Suprapubic skin (tissue), 4 donors: ENCODE data around the gene NRXN3. TPM values are rescaled to one million over a fixed set of nuclear protein-coding genes. Genes with fewer than 3 reads are reported as not detected.

Experiments used
- DNase-seq, 2 donors: peaks; one replicate each; pipeline ENCODE4 v3.0.0-alpha.2; 2019; ENCODE audit warnings: low spot score in 2 of 2
- H3K27ac ChIP-seq: fragments of 200-600 bp; sonication (generic); one replicate; pipeline ENCODE4 v1.5.1; 2019
- H3K27me3 ChIP-seq: fragments of 200-600 bp; sonication (generic); one replicate; pipeline ENCODE4 v1.5.1; 2019
- H3K36me3 ChIP-seq: fragments of 200-600 bp; sonication (generic); one replicate; pipeline ENCODE4 v1.5.1; 2019
- H3K4me1 ChIP-seq: fragments of 200-600 bp; sonication (generic); one replicate; pipeline ENCODE4 v1.5.1; 2019
- H3K4me3 ChIP-seq: fragments of 200-600 bp; sonication (generic); one replicate; pipeline ENCODE4 v1.5.1; 2019; ENCODE audit warnings: mild to moderate bottlenecking
- H3K9me3 ChIP-seq: fragments of 200-600 bp; sonication (generic); one replicate; pipeline ENCODE4 v1.5.1; 2019
- CTCF ChIP-seq, 2 donors: fragments of 200-600 bp in 1 of 2; fragments of 450-650 bp in 1 of 2; sonication (generic) in 1 of 2; IDR thresholded peaks; one replicate each; pipeline ENCODE4 v1.5.1; 2016 to 2019; ENCODE audit warnings: antibody characterized with exemption in 2 of 2, mild to moderate bottlenecking in 1 of 2, moderate library complexity in 1 of 2
- EP300 ChIP-seq: sonication (generic); formaldehyde crosslinking; IDR thresholded peaks from one replicate; pipeline ENCODE4 v1.6.1; 2017; ENCODE audit warnings: antibody characterized with exemption
- POLR2A ChIP-seq, 2 donors: fragments of 450-650 bp; IDR thresholded peaks; one replicate each; pipeline ENCODE4 v1.6.1; 2017; ENCODE audit warnings: antibody characterized with exemption in 2 of 2, mild to moderate bottlenecking in 2 of 2, moderate library complexity in 2 of 2
- POLR2AphosphoS5 ChIP-seq, 3 donors: sonication (generic); formaldehyde crosslinking; IDR thresholded peaks; one replicate each; pipeline ENCODE4 v1.6.1; 2017; ENCODE audit warnings: antibody characterized with exemption in 3 of 3
- WGBS: methylation state at CpG from one replicate; pipeline ENCODE4 v1.1.5; 2018; 5-methylcytosine and 5-hydroxymethylcytosine counted together
- total RNA-seq, 4 donors: library from RNA; depleted of rRNA; stranded (reverse); fragments of >200 nt; gene quantifications; one replicate each; pipeline ENCODE4 v1.1.0, GENCODE V29; 2016

NRXN3 gene
- total RNA-seq, 4 donors from 2014 or later: 0.79 to 4.3 (median 3.3) TPM

GRCh38 chr14:79740066-79740601 is 1570.0 kb downstream of the NRXN3 start:
- whole genome bisulfite sequencing: 52% methylated on average over 2 of the region's 2 CpGs
- TF ChIP-seq POLR2A (IDR thresholded peaks at IDR 0.05): no peak
- TF ChIP-seq CTCF (IDR thresholded peaks at IDR 0.05): no peak
- TF ChIP-seq POLR2AphosphoS5 (IDR thresholded peaks at IDR 0.05): no peak

GRCh38 chr14:79742142-79742541 is 1572.0 kb downstream of the NRXN3 start:
- WGBS: 67% methylated on average over 1 of the region's 1 CpG
- Histone ChIP-seq H3K36me3 (no peaks in the 10 kb centered on the region), H3K9me3 (peaks cover 2% of the 10 kb centered on the region), H3K4me3 (no peak overlapping the region), H3K4me1 (no peaks in the 10 kb centered on the region), H3K27ac (no peak overlapping the region), H3K27me3 (no peaks in the 10 kb centered on the region)
- DNase-seq: no peak
- TF ChIP-seq POLR2AphosphoS5 (IDR thresholded peaks at IDR 0.05) (no peak), CTCF (IDR thresholded peaks at IDR 0.05) (no peak), POLR2A (IDR thresholded peaks at IDR 0.05) (no peak), EP300 (no peak)

More at GRCh38 chr14:79740066-79740601, 1570.0 kb downstream of the NRXN3 start:
- H3K27me3 ChIP-seq: no peaks in the 10 kb centered on the region
- H3K27ac ChIP-seq: no peak overlapping the region
- H3K4me1 ChIP-seq: no peaks in the 10 kb centered on the region
- H3K36me3 ChIP-seq: no peaks in the 10 kb centered on the region
- no peak overlapping the region for H3K4me3 ChIP-seq
- peaks cover 11% of the 10 kb centered on the region for H3K9me3 ChIP-seq
- no peak for DNase-seq

- H3K27me3 ChIP-seq: no peaks in the 10 kb centered on the region
- no peak overlapping the region for H3K4me3 ChIP-seq
- 67% methylated on average over 2 of the region's 2 CpGs for WGBS
- H3K4me1 ChIP-seq: no peaks in the 10 kb centered on the region
- H3K36me3 ChIP-seq: no peaks in the 10 kb centered on the region
- no peak for TF ChIP-seq POLR2AphosphoS5 (IDR thresholded peaks at IDR 0.05)
- no peak for TF ChIP-seq CTCF (IDR thresholded peaks at IDR 0.05)
- TF ChIP-seq POLR2A (IDR thresholded peaks at IDR 0.05): no peak
- no peak for TF ChIP-seq EP300
- DNase-seq: no peak
- H3K27ac ChIP-seq: no peak overlapping the region
- H3K9me3 ChIP-seq: no peaks in the 10 kb centered on the region
Measured at GRCh38 chr14:79745046-79745445, 1574.9 kb downstream of the NRXN3 start.

- H3K4me1 ChIP-seq: no peaks in the 10 kb centered on the region
- TF ChIP-seq EP300 (no peak), POLR2A (IDR thresholded peaks at IDR 0.05) (no peak), POLR2AphosphoS5 (IDR thresholded peaks at IDR 0.05) (no peak), CTCF (IDR thresholded peaks at IDR 0.05) (no peak)
- H3K9me3 ChIP-seq: no peaks in the 10 kb centered on the region
- H3K36me3 ChIP-seq: no peaks in the 10 kb centered on the region
- no peaks in the 10 kb centered on the region for H3K27me3 ChIP-seq
- WGBS: 49% methylated on average over 2 of the region's 2 CpGs
- no peak for DNase-seq
- no peak overlapping the region for H3K27ac ChIP-seq
- H3K4me3 ChIP-seq: no peak overlapping the region
Measured at GRCh38 chr14:79749065-79749464, 1578.9 kb downstream of the NRXN3 start.

GRCh38 chr14:79758985-79759384 is 1588.8 kb downstream of the NRXN3 start:
- Histone ChIP-seq H3K27ac (no peak overlapping the region), H3K4me3 (no peak overlapping the region), H3K9me3 (no peaks in the 10 kb centered on the region), H3K4me1 (no peaks in the 10 kb centered on the region), H3K36me3 (no peaks in the 10 kb centered on the region), H3K27me3 (no peaks in the 10 kb centered on the region)
- no peak for DNase-seq
- no peak for TF ChIP-seq EP300
- TF ChIP-seq CTCF (IDR thresholded peaks at IDR 0.05): no peak
- TF ChIP-seq POLR2A (IDR thresholded peaks at IDR 0.05): no peak
- no peak for TF ChIP-seq POLR2AphosphoS5 (IDR thresholded peaks at IDR 0.05)
